ENCODE results near the gene CC2D1B. TPM values are rescaled to one million over a fixed set of nuclear protein-coding genes. Genes with fewer than 3 reads are reported as not detected.

Gene CC2D1B
- total RNA-seq, 2 donors from 2014 or later = 33.7 to 34.3 TPM

- DNase-seq (ENCODE audit: low spot score) = no peak
- ATAC-seq (ENCODE audit: insufficient number of reproducible peaks, low FRiP score, low read depth) = no peak
- peaks cover 3% of the 10 kb centered on the region for H3K36me3 ChIP-seq
Observed at GRCh38 chr1:52341655-52342260, 24.2 kb downstream of the CC2D1B start.

GRCh38 chr1:52337439-52337838, 28.6 kb downstream of the CC2D1B start:
- ATAC-seq (ENCODE audit: insufficient number of reproducible peaks, low FRiP score, low read depth) = no peak
- no peaks in the 10 kb centered on the region for H3K9me3 ChIP-seq
- H3K4me3 ChIP-seq = no peak overlapping the region

More at GRCh38 chr1:52341655-52342260, 24.2 kb downstream of the CC2D1B start:
- Histone ChIP-seq H3K27ac (no peak overlapping the region), H3K9me3 (no peaks in the 10 kb centered on the region), H3K27me3 (replicated peaks; ENCODE audit: insufficient read depth) (no peaks in the 10 kb centered on the region), H3K4me3 (no peak overlapping the region), H3K4me1 (ENCODE audit: control insufficient read depth in 1 of 2, low read depth in 2 of 2) (no peaks in the 10 kb centered on the region)
- TF ChIP-seq, protein P1, sequence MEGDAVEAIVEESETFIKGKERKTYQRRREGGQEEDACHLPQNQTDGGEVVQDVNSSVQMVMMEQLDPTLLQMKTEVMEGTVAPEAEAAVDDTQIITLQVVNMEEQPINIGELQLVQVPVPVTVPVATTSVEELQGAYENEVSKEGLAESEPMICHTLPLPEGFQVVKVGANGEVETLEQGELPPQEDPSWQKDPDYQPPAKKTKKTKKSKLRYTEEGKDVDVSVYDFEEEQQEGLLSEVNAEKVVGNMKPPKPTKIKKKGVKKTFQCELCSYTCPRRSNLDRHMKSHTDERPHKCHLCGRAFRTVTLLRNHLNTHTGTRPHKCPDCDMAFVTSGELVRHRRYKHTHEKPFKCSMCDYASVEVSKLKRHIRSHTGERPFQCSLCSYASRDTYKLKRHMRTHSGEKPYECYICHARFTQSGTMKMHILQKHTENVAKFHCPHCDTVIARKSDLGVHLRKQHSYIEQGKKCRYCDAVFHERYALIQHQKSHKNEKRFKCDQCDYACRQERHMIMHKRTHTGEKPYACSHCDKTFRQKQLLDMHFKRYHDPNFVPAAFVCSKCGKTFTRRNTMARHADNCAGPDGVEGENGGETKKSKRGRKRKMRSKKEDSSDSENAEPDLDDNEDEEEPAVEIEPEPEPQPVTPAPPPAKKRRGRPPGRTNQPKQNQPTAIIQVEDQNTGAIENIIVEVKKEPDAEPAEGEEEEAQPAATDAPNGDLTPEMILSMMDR (IDR thresholded peaks at IDR 0.05) = no peak

GRCh38 chr1:52334906-52335528, 31.0 kb downstream of the CC2D1B start:
- no peak for DNase-seq (ENCODE audit: low spot score)
- TF ChIP-seq, protein P1 (IDR thresholded peaks at IDR 0.05) = no peak
- H3K27ac ChIP-seq = no peak overlapping the region
- ATAC-seq (ENCODE audit: insufficient number of reproducible peaks, low FRiP score, low read depth) = no peak
- H3K9me3 ChIP-seq = no peaks in the 10 kb centered on the region
- H3K4me1 ChIP-seq (ENCODE audit: control insufficient read depth in 1 of 2, low read depth in 2 of 2) = no peaks in the 10 kb centered on the region
- no peak overlapping the region for H3K4me3 ChIP-seq
- peaks cover 7% of the 10 kb centered on the region for H3K36me3 ChIP-seq
- H3K27me3 ChIP-seq (replicated peaks; ENCODE audit: insufficient read depth) = no peaks in the 10 kb centered on the region

More at GRCh38 chr1:52337439-52337838, 28.6 kb downstream of the CC2D1B start:
- DNase-seq (ENCODE audit: low spot score) = no peak
- Histone ChIP-seq H3K27me3 (replicated peaks; ENCODE audit: insufficient read depth) (no peaks in the 10 kb centered on the region), H3K36me3 (peaks cover 7% of the 10 kb centered on the region), H3K4me1 (ENCODE audit: control insufficient read depth in 1 of 2, low read depth in 2 of 2) (no peaks in the 10 kb centered on the region), H3K27ac (no peak overlapping the region)
- TF ChIP-seq, protein P1 (IDR thresholded peaks at IDR 0.05) = no peak

DNA sequence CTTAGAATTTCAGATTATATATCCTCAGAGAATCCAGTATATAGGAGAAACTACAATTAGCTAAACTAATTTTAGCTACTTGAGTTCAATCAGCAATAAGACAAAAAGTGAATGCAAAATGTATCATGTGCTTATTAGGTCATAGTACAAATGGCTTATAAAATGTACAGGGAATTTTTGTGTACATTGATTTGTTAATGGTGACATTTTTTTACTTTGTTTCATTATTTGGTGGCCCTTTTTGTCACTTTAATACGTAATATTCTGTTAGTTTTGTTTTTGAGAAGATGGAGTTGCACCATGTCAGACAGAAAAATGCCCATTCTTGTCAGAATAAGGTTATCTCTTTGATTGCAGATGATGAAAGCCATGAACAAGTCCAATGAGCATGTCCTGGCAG, 33.6 kb downstream of the CC2D1B start:
- TF ChIP-seq, protein P1 (IDR thresholded peaks at IDR 0.05) = no peak
- Histone ChIP-seq H3K27me3 (replicated peaks; ENCODE audit: insufficient read depth) (no peaks in the 10 kb centered on the region), H3K9me3 (no peaks in the 10 kb centered on the region), H3K36me3 (peaks cover 4% of the 10 kb centered on the region), H3K4me3 (no peak overlapping the region), H3K4me1 (ENCODE audit: control insufficient read depth in 1 of 2, low read depth in 2 of 2) (no peaks in the 10 kb centered on the region), H3K27ac (no peak overlapping the region)
- DNase-seq (ENCODE audit: low spot score) (no peak), ATAC-seq (ENCODE audit: insufficient number of reproducible peaks, low FRiP score, low read depth) (no peak)

- Histone ChIP-seq H3K4me1 (ENCODE audit: control insufficient read depth in 1 of 2, low read depth in 2 of 2) (no peaks in the 10 kb centered on the region), H3K9me3 (no peaks in the 10 kb centered on the region), H3K27me3 (replicated peaks; ENCODE audit: insufficient read depth) (no peaks in the 10 kb centered on the region), H3K4me3 (no peak overlapping the region), H3K36me3 (no peaks in the 10 kb centered on the region), H3K27ac (no peak overlapping the region)
- TF ChIP-seq, protein P1 (IDR thresholded peaks at IDR 0.05) = no peak
- DNase-seq (ENCODE audit: low spot score) (no peak), ATAC-seq (ENCODE audit: insufficient number of reproducible peaks, low FRiP score, low read depth) (no peak)
Observed at GRCh38 chr1:52328615-52329014, 37.4 kb downstream of the CC2D1B start.
